Astrocyte (in vitro differentiated cells and primary cell): ENCODE measurements around the gene NMNAT3.

Experiments used
- EZH2 ChIP-seq: IDR thresholded peaks from 2 replicates; pipeline ENCODE4 v1.6.1; 2012; ENCODE audit warnings: mild to moderate bottlenecking, low read length, inconsistent platforms; ENCODE audit not compliant: insufficient read depth
- TF ChIP-seq, protein P1 (sequence below): IDR thresholded peaks from 2 replicates; pipeline ENCODE4 v1.5.1; 2011; ENCODE audit warnings: low read depth, mild to moderate bottlenecking, inconsistent platforms, low read length, moderate library complexity; ENCODE audit not compliant: insufficient read depth

DNA sequence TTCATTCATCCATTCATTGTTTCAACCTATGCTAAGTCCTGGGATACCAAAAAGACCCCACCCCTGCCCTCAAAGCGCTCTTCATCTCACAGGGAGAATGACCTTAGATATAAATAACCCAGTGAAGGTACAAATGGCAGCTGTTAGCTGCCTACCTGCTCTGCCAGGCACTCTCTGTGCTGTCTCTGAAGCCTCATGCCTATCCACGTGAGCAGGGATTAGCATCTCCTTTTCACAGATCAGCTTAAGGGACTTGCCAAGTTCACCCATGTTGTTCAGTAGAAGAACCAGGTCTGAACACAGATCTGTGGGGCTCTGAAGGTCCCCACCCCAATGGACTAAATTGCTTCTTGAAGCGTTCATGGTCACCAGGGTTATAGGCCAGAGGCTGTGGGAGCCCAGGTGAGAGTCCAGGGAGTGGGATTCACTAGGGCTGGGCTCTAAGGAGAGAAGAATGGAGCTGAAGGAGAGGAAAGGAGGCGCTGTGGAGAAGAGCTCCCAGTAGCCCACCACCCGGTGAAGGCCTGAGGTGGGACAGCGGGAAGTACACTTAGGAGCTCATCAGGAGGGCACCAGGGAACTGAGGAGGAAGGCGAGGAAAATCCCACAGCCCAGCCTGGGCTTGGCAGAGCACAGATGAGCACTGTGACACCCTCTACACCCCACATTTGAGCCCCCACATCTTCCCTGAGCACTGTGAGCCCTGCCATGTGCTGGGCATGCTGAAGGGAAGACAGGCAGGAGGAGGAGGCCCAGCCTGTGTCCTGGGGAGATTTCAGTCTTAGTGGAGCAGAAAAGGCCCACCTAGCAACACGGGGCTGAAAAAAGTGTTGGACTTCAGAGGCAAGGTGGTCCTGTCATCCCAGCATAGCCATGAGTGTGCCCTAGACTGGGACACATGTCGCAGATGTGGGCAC, 158.6 kb downstream of the NMNAT3 start:
- TF ChIP-seq, protein P1, sequence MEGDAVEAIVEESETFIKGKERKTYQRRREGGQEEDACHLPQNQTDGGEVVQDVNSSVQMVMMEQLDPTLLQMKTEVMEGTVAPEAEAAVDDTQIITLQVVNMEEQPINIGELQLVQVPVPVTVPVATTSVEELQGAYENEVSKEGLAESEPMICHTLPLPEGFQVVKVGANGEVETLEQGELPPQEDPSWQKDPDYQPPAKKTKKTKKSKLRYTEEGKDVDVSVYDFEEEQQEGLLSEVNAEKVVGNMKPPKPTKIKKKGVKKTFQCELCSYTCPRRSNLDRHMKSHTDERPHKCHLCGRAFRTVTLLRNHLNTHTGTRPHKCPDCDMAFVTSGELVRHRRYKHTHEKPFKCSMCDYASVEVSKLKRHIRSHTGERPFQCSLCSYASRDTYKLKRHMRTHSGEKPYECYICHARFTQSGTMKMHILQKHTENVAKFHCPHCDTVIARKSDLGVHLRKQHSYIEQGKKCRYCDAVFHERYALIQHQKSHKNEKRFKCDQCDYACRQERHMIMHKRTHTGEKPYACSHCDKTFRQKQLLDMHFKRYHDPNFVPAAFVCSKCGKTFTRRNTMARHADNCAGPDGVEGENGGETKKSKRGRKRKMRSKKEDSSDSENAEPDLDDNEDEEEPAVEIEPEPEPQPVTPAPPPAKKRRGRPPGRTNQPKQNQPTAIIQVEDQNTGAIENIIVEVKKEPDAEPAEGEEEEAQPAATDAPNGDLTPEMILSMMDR: no peak
- no peak for TF ChIP-seq EZH2
